ENCODE results near the gene KCTD5.
"Not testable (repeated sequence)": the region's sequence is repeated elsewhere in the genome, so short reads cannot be mapped to it uniquely, and the experiment has no call there.

The KCTD5 gene

GRCh38 chr16:2673066-2673999 lies 9.0 kb upstream of the KCTD5 start:
- FAIRE-seq = no peak

DNA sequence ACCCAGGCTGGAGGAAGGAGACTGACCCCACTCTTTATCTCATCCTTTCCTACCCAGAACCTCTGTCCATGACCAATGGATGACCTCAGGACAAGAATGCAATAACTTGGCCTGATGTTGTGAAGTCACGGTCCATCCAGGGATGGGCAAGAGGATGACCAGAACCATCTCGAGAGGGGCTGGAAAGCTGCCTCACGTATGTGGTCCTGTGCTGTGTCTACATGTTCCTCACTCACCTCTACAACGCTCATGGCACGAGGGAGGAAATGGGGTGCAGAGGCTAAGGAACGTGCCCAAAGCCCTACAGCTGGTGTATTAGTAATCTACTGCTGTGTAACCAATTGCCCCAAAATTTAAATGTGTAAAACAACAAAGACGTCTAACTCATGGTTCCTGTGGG lies 7.3 kb upstream of the KCTD5 start:
- FAIRE-seq = no peak

DNA sequence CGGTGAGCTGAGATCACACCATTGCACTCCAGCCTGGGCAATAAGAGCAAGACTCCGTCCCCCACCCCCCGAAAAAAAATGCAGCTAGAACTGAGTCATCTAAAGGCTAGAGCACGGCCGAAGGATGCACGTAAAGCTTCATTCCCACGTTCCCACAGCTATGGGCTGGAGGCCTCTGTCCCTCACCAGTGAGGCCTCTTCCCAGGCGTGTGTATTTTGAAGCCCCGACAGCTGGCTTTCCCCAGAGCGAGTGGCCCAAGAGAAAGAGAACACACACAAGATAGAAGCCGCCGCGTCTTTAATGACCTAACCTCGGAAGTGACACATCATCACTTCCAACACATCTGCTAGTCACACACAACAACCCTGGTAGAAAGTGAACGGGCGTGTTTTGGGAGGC lies 6.6 kb upstream of the KCTD5 start:
- FAIRE-seq = no peak

- not testable (repeated sequence) for FAIRE-seq
Measured at GRCh38 chr16:2676937-2677336, 5.4 kb upstream of the KCTD5 start.

- FAIRE-seq = not testable (repeated sequence)
Measured at GRCh38 chr16:2678206-2678965, 3.9 kb upstream of the KCTD5 start.

DNA sequence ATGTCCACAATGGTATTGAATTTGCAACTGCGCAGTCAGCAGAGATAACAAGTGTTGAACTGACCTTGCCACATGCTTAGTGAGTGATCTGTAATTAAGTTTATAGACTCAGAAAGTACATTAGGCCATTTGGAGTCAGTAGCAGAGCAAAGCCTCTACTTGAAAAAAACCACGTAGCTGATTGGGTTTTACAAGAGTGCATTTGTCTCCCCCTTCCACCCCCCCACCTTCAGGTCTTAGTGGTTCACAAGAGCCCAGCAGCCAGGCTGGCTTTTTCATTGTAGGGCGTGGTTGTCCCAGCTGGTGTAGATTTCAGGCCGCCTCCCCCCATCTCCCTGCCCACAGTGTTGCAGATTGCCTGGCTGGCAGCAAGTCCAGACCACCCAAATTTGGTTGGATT lies 2.4 kb upstream of the KCTD5 start:
- FAIRE-seq = not testable (repeated sequence)

GRCh38 chr16:2680360-2680759 lies 2.0 kb upstream of the KCTD5 start:
- not testable (repeated sequence) for FAIRE-seq

DNA sequence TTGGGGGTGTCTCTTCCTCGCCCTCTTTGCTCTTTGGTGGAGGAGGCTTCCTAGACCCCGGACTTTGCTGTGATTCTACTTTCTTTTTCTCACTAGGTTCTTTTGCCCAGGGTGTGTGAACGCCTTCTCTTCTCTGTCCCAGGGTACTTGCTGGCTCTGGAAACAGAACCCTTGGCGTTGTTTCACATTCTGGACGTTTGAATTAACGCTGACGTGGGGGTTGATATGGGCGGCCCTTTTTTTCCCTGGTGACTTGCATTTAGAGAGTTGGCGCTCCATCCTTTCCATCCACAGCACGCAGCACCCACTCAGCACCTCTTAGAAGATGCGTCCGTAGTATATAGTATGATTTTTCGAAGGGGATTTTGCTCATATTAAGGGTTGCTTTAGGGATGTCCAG lies 718 bp downstream of the KCTD5 start:
- FAIRE-seq = not testable (repeated sequence)

- FAIRE-seq = not testable (repeated sequence)
Measured at GRCh38 chr16:2686075-2686474, 3.8 kb downstream of the KCTD5 start.

DNA sequence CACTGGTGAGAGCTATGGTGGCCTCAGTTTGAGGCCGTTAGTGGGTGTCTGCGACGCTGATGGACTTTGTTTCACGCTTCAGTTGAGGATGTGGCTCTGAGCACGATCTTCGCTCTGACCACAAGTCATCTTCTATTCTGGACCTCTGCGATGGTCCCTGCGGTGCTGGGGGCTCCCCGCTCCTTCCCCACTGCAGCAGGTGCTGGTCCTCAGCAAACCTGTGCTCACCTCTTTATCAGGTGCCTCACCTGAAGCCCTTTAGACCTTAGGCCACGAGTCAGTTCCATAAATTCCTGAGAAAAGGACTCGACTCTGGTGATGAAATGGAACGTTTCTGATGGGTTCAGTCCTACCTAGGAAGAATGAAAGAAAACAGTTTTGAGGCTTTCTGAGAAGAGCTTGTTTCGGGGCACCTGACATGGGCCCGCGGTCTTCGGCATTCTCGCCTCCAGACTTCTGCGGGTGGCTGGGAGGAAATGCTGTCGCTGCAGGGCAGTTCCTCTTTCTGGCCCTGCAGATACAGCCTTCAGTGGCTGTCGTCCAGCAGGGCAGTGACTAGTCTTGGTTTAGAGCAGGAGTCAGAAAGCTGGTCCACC lies 4.7 kb downstream of the KCTD5 start:
- no peak for FAIRE-seq

DNA sequence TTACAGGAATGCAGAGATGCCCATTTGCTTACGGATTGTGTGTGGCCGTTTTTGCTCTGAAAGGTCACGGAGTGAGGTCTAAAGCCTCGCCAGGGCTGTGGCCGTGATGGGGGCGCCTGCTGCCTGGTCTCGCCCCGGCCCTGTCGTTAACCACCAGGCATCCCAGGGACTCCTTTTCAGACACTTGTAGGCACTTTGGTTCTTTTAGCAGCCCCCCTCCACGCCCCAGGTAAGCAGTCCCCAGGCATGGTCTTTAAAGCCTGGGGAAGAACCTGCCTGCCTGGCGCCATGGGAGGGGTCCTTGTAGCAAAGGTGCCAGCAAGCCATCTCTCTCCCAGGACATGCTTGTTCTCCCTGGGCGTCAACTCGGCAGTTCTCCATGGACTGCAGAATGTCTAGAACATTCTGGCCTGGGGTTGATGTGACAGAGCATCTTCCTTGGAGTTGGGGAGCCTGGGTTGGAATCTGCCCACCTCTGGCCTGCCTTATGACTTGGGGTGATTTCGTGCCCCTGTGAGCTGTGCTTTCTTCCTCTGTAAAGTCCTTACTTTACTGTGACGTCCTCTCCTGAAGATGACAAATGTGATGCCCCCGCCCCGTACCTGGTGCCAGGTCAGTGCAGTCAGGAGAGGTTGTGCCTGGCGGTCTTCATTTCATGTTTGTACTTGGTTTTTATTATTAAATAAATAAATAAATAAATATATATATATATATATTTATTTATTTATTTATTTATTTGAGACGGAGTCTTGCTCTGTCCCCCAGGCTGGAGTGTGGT lies 5.4 kb downstream of the KCTD5 start:
- no peak for FAIRE-seq

DNA sequence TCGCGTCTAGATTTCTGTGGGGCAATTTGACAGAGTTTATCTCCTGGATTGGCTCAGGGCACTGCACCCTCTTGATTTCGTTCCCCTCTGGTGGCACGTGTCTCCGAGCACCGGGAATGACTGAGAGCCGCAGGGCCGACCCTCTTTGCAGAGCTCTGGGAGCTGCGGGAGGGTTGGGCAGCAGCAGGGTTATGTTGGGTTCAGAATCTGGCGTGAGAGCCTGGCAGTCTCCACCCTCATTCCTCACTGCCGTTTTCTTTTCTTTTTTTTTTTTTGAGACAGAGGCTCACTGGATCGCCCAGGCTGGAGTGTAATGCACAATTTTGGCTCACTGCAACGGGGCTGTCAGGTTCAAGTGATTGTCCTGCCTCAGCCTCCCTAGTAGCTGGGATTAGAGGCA lies 7.1 kb downstream of the KCTD5 start:
- FAIRE-seq = not testable (repeated sequence)

DNA sequence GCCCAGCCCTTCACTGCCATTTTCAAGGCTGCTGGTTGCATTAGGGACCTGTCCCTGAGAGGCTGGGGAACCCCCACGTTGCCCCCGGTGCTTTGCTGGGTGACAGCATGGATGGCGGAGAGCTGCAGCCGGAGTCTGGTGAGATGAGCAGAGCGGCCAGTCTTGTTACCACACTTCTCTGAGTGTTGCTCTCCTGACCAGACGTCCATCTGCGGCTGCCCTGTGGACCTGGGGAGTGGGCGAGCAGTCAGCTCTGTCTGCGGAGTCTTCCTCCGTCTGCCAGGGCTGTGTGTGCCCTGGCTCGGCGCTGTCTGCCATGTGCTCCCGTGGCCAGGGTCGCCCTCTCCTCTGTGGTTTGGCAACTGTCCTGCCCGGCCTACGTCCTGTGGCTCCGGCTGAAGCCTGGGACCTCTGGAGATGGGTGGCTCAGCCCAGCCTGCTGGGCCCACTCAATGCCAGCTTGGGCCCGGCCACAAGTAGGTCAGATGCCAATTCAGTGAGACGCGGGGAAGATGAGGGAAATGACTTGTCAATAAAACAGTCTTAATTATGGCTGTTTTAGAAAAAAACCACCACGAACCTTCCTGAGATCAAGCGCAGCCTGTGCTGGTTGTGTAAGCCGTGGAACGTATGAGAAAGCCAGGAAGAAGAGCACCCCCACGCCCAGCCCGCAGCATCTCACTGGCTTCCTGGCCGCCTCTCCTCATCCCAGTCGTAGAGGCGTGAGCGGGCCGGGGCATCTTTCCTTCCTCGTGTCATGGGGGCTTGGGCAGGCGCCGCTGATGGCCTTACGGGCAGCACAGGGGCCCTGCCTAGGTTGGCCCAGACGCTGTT lies 7.9 kb downstream of the KCTD5 start:
- no peak for FAIRE-seq

- FAIRE-seq = no peak
Measured at GRCh38 chr16:2690852-2691251, 8.5 kb downstream of the KCTD5 start.

DNA sequence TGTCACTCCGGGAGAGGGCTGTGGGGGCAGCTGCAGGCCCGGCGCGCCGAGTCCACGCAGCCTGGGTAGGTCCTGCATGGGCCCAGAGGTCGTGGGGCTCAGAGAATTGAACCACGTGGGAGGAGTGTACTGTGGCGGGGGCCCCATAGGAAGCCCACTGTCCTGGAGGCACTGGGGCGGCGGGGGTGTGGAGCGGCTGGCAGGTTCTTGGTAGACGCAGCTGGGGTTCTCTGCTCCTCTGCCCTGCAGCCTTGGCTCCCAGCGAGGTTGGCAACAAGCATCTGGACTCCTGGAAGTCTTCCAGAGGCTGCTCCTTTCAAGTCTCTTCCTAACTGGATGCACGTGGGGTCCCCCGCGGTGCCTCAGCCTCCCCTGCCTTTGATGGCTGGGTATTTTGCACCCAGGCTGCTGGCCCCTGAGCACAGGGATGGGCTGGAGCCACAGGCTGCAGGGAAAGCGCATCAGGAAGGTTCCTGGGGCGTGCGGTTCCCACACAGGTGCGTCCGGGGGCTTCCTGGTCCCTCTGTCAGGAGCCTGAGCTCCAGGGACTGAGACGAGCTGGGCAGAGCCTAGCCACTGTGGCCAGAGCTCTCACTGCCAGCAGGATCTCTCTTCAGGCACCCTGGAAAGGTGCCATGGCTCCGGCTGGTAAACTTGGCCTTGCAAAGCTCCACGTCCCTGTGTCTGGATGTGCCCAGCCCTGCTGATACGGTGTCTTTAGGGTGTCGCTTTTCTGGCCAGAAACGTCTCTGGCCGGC lies 9.3 kb downstream of the KCTD5 start:
- FAIRE-seq = no peak

- FAIRE-seq = no peak
Measured at GRCh38 chr16:2692251-2692947, 10.1 kb downstream of the KCTD5 start.

- no peak for FAIRE-seq
Measured at GRCh38 chr16:2692948-2693651, 10.8 kb downstream of the KCTD5 start.

DNA sequence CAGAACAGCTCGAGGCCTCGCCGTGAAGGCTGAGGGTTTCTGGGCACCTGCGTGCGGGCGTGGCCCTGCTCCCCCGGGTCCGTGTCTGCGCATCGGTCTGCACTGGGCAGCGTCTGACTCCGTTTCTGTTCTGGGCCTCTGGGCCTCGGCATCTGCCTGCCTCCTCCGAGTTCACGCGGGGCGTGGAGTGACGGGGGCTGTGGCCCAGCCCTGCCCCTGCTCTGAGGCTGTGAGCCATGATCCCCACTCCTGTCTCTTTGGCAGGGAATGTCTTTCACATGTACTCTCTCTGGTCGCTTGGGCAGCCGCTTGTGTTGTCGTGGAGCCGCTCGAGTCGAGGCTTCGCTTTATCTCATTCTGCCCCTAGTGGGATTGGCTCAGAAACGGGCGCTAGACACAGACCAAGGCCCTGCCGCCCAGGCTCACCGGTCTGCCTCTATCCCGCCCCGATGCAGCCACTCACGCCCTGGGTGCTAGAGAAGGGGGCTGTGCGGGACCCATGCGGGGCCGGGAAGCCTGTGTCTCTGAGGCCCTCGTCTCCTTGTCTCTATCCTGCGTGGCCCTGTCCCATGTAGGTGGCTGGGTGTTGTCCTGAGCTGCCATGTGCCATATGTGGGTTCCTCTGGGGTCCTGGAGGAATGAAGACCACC lies 14.4 kb downstream of the KCTD5 start:
- FAIRE-seq = not testable (repeated sequence)

- FAIRE-seq = no peak
Measured at GRCh38 chr16:2697401-2697948, 15.2 kb downstream of the KCTD5 start.

Measured in G401.6 (cell line).